ENCODE results near the gene DNAJC3.

DNA sequence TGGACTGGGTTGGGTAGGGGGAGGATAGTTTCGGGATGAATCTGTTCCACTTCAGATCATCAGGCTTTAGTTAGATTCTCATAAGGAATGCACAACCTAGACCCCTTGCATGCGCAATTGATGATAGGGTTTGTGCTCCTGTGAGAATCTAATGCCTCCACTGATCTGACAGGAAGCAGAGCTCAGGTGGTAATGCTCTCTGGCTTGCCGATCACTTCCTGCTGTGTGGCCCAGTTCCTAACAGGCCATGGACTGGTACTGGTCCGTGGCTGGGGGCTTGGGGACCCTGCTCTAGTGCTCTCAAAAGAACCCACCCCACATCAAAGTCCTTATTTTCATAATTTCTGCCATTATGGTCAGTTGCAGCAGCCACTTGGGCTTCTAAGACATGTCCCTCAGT, 30.1 kb downstream of the DNAJC3 start:
- TF ChIP-seq, protein P1, sequence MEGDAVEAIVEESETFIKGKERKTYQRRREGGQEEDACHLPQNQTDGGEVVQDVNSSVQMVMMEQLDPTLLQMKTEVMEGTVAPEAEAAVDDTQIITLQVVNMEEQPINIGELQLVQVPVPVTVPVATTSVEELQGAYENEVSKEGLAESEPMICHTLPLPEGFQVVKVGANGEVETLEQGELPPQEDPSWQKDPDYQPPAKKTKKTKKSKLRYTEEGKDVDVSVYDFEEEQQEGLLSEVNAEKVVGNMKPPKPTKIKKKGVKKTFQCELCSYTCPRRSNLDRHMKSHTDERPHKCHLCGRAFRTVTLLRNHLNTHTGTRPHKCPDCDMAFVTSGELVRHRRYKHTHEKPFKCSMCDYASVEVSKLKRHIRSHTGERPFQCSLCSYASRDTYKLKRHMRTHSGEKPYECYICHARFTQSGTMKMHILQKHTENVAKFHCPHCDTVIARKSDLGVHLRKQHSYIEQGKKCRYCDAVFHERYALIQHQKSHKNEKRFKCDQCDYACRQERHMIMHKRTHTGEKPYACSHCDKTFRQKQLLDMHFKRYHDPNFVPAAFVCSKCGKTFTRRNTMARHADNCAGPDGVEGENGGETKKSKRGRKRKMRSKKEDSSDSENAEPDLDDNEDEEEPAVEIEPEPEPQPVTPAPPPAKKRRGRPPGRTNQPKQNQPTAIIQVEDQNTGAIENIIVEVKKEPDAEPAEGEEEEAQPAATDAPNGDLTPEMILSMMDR (conservative IDR thresholded peaks at IDR 0.05; ENCODE audit: low read length): no peak
- TF ChIP-seq EZH2phosphoT487 (IDR thresholded peaks at IDR 0.05; ENCODE audit: borderline replicate concordance): no peak
